Measurements from ENCODE around the gene LGALSL.
"Not testable (repeated sequence)": the region's sequence is repeated elsewhere in the genome, so short reads cannot be mapped to it uniquely, and the experiment has no call there.

GRCh38 chr2:64445970-64446369 lies 8.0 kb upstream of the LGALSL start:
- TF ChIP-seq POLR2AphosphoS5 (IDR thresholded peaks at IDR 0.05; ENCODE audit: low read depth, low read length); TAF1 (IDR thresholded peaks at IDR 0.05; ENCODE audit: low read depth, low read length); PAX5 (IDR thresholded peaks at IDR 0.05; ENCODE audit: insufficient read depth, low read length, severe bottlenecking); POLR2A (IDR thresholded peaks at IDR 0.05; ENCODE audit: low read depth, low read length): not testable (repeated sequence)

Data from GM12891 (cell line).